ENCODE data around the gene CDH10.

The CDH10 gene

GRCh38 chr5:24598956-24599355 is 45.8 kb downstream of the CDH10 start:
- no peak for DNase-seq (ENCODE audit: low read depth)

GRCh38 chr5:24595329-24595728 is 49.4 kb downstream of the CDH10 start:
- no peak for DNase-seq (ENCODE audit: low read depth)

GRCh38 chr5:24591426-24591825 is 53.4 kb downstream of the CDH10 start:
- DNase-seq (ENCODE audit: low read depth) = no peak

- DNase-seq (ENCODE audit: low read depth) = no peak
Observed at GRCh38 chr5:24589566-24589965, 55.2 kb downstream of the CDH10 start.

GRCh38 chr5:24585751-24586150 is 59.0 kb downstream of the CDH10 start:
- no peak for DNase-seq (ENCODE audit: low read depth)

GRCh38 chr5:24571302-24571701 is 73.5 kb downstream of the CDH10 start:
- DNase-seq (ENCODE audit: low read depth) = no peak

GRCh38 chr5:24566933-24567332 is 77.8 kb downstream of the CDH10 start:
- DNase-seq (ENCODE audit: low read depth) = no peak

GRCh38 chr5:24555229-24555628 is 89.5 kb downstream of the CDH10 start:
- no peak for DNase-seq (ENCODE audit: low read depth)

GRCh38 chr5:24547132-24547531 is 97.6 kb downstream of the CDH10 start:
- no peak for DNase-seq (ENCODE audit: low read depth)

- no peak for DNase-seq (ENCODE audit: low read depth)
Observed at GRCh38 chr5:24539613-24540012, 105.2 kb downstream of the CDH10 start.

GRCh38 chr5:24538346-24538745 is 106.4 kb downstream of the CDH10 start:
- DNase-seq (ENCODE audit: low read depth) = no peak

GRCh38 chr5:24535646-24536045 is 109.1 kb downstream of the CDH10 start:
- no peak for DNase-seq (ENCODE audit: low read depth)

GRCh38 chr5:24530906-24531305 is 113.9 kb downstream of the CDH10 start:
- no peak for DNase-seq (ENCODE audit: low read depth)

GRCh38 chr5:24525414-24525813 is 119.4 kb downstream of the CDH10 start:
- no peak for DNase-seq (ENCODE audit: low read depth)

- DNase-seq (ENCODE audit: low read depth) = no peak
Observed at GRCh38 chr5:24512423-24512822, 132.4 kb downstream of the CDH10 start.

- no peak for DNase-seq (ENCODE audit: low read depth)
Observed at GRCh38 chr5:24510523-24510988, 134.2 kb downstream of the CDH10 start.

- DNase-seq (ENCODE audit: low read depth) = no peak
Observed at GRCh38 chr5:24509943-24510342, 134.8 kb downstream of the CDH10 start.

GRCh38 chr5:24505258-24505657 is 139.5 kb downstream of the CDH10 start:
- DNase-seq (ENCODE audit: low read depth) = no peak

GRCh38 chr5:24497591-24498157 is 147.1 kb downstream of the CDH10 start:
- no peak for DNase-seq (ENCODE audit: low read depth)

- DNase-seq (ENCODE audit: low read depth) = no peak
Observed at GRCh38 chr5:24497145-24497544, 147.6 kb downstream of the CDH10 start.

GRCh38 chr5:24496268-24496667 is 148.5 kb downstream of the CDH10 start:
- no peak for DNase-seq (ENCODE audit: low read depth)

GRCh38 chr5:24492229-24492628 is 152.5 kb downstream of the CDH10 start:
- no peak for DNase-seq (ENCODE audit: low read depth)

- DNase-seq (ENCODE audit: low read depth) = no peak
Observed at GRCh38 chr5:24491490-24491889, 153.3 kb downstream of the CDH10 start.

GRCh38 chr5:24487368-24488229 is 157.2 kb downstream of the CDH10 start:
- DNase-seq (ENCODE audit: low read depth) = no peak
